ENCODE measurements around the gene TP53I11.

GRCh38 chr11:44926036-44926435 lies 24.6 kb downstream of the TP53I11 start:
- TF ChIP-seq EZH2phosphoT487 (IDR thresholded peaks at IDR 0.05; ENCODE audit: borderline replicate concordance): no peak
- TF ChIP-seq, protein P1, sequence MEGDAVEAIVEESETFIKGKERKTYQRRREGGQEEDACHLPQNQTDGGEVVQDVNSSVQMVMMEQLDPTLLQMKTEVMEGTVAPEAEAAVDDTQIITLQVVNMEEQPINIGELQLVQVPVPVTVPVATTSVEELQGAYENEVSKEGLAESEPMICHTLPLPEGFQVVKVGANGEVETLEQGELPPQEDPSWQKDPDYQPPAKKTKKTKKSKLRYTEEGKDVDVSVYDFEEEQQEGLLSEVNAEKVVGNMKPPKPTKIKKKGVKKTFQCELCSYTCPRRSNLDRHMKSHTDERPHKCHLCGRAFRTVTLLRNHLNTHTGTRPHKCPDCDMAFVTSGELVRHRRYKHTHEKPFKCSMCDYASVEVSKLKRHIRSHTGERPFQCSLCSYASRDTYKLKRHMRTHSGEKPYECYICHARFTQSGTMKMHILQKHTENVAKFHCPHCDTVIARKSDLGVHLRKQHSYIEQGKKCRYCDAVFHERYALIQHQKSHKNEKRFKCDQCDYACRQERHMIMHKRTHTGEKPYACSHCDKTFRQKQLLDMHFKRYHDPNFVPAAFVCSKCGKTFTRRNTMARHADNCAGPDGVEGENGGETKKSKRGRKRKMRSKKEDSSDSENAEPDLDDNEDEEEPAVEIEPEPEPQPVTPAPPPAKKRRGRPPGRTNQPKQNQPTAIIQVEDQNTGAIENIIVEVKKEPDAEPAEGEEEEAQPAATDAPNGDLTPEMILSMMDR (IDR thresholded peaks at IDR 0.05 in 2 of 3, conservative IDR thresholded peaks at IDR 0.05 in 1 of 3; ENCODE audit: borderline replicate concordance in 1 of 3, insufficient read depth in 1 of 3, low read depth in 2 of 3, low read length in 2 of 3): no peak
- TF ChIP-seq, protein P2, sequence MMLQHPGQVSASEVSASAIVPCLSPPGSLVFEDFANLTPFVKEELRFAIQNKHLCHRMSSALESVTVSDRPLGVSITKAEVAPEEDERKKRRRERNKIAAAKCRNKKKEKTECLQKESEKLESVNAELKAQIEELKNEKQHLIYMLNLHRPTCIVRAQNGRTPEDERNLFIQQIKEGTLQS (IDR thresholded peaks at IDR 0.05): no peak
- TF ChIP-seq POLR2A (IDR thresholded peaks at IDR 0.05; ENCODE audit: borderline replicate concordance, extremely low read depth, insufficient read depth, insufficient read length): no peak
- no peak for TF ChIP-seq TCF7L2 (IDR thresholded peaks at IDR 0.05; ENCODE audit: borderline replicate concordance, extremely low read depth, insufficient read depth, insufficient read length)
- TF ChIP-seq ELF1 (IDR thresholded peaks at IDR 0.05; ENCODE audit: borderline replicate concordance, low read depth): no peak
- TF ChIP-seq, protein P3, sequence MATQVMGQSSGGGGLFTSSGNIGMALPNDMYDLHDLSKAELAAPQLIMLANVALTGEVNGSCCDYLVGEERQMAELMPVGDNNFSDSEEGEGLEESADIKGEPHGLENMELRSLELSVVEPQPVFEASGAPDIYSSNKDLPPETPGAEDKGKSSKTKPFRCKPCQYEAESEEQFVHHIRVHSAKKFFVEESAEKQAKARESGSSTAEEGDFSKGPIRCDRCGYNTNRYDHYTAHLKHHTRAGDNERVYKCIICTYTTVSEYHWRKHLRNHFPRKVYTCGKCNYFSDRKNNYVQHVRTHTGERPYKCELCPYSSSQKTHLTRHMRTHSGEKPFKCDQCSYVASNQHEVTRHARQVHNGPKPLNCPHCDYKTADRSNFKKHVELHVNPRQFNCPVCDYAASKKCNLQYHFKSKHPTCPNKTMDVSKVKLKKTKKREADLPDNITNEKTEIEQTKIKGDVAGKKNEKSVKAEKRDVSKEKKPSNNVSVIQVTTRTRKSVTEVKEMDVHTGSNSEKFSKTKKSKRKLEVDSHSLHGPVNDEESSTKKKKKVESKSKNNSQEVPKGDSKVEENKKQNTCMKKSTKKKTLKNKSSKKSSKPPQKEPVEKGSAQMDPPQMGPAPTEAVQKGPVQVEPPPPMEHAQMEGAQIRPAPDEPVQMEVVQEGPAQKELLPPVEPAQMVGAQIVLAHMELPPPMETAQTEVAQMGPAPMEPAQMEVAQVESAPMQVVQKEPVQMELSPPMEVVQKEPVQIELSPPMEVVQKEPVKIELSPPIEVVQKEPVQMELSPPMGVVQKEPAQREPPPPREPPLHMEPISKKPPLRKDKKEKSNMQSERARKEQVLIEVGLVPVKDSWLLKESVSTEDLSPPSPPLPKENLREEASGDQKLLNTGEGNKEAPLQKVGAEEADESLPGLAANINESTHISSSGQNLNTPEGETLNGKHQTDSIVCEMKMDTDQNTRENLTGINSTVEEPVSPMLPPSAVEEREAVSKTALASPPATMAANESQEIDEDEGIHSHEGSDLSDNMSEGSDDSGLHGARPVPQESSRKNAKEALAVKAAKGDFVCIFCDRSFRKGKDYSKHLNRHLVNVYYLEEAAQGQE (IDR thresholded peaks at IDR 0.05; ENCODE audit: low read depth): no peak
- no peak for TF ChIP-seq EZH2 (IDR thresholded peaks at IDR 0.05)
- TF ChIP-seq, protein P4, sequence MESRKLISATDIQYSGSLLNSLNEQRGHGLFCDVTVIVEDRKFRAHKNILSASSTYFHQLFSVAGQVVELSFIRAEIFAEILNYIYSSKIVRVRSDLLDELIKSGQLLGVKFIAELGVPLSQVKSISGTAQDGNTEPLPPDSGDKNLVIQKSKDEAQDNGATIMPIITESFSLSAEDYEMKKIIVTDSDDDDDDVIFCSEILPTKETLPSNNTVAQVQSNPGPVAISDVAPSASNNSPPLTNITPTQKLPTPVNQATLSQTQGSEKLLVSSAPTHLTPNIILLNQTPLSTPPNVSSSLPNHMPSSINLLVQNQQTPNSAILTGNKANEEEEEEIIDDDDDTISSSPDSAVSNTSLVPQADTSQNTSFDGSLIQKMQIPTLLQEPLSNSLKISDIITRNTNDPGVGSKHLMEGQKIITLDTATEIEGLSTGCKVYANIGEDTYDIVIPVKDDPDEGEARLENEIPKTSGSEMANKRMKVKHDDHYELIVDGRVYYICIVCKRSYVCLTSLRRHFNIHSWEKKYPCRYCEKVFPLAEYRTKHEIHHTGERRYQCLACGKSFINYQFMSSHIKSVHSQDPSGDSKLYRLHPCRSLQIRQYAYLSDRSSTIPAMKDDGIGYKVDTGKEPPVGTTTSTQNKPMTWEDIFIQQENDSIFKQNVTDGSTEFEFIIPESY (IDR thresholded peaks at IDR 0.05; ENCODE audit: extremely low read depth, insufficient replicate concordance, low read length): no peak
- no peak for TF ChIP-seq ZFX (IDR thresholded peaks at IDR 0.05)
- no peak for TF ChIP-seq SIN3A (IDR thresholded peaks at IDR 0.05; ENCODE audit: low read depth)

Measured in HCT116 (cell line).